ENCODE results near the gene CD180.

- TF ChIP-seq POLR2A (IDR thresholded peaks at IDR 0.05; ENCODE audit: low read length): no peak
- TF ChIP-seq GATA1 (IDR thresholded peaks at IDR 0.05; ENCODE audit: low read depth, low read length): no peak
Observed at GRCh38 chr5:67146574-67146973, 50.0 kb downstream of the CD180 start.

Data from erythroblast (primary cell).